A549 treated with GW870086 at 1 μM for 4 hours (cell line): Measurements from ENCODE around the gene STAT1. TPM values are rescaled to one million over a fixed set of nuclear protein-coding genes. Genes with fewer than 3 reads are reported as not detected.

Experiments used
- total RNA-seq: library from RNA; stranded (reverse); fragments of 200-300 nt; extraction: Qiagen RNA extraction; gene quantifications from 5 replicates; pipeline ENCODE4 v1.2.3, GENCODE V29; 2022; ENCODE audit warnings: low read depth

Gene STAT1
- 52.4 to 68.2 TPM (median 63.4 TPM) in 5 replicates for total RNA-seq

DNA sequence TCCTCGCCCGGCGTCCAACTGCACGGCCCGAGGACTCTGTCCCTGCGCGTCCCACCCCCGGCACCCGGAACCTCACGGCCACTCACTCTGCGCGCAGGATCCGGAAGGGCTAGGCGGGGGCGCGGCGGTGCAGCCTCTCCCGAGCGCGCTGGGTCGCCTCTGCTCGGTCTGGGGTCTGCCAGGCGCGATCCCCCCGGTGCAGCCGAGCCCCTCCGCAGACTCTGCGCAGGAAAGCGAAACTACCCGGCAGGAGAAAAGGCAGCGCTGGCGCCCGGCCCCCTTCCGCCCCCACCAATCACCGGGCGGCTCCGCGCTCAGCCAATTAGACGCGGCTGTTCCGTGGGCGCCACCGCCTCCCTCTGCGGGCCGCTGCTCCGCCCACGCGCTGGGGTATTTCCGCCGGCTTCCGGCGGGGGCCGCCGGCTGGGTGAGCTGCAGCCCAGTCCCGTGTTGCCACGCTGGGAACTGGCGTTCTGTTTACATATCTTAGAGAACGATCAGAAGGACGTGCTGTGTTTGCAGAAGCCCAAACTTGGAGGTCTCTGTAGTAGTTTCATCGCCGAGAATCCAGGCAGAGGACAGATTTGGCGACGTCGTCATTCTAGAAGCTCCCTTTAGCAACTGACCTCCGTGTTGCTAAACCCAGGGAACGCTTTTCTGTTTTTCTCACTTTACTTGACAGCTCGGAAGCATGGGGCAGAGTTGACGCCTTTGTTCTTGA lies at the start of gene STAT1:
Gene STAT1, minus strand, starts transcription at position 240 of the 721 bp plus-strand sequence. CDS start 4,168 bp downstream, outside the sequence.

Other genes with a start within 250 kb of the STAT1 start
- 103 to 157 TPM (median 133 TPM) in 5 replicates for gene GLS, start 133.3 kb downstream of the STAT1 start, total RNA-seq
- 3.9 to 7.0 TPM (median 5.5 TPM) in 5 replicates for gene STAT4, start 136.8 kb upstream of the STAT1 start, total RNA-seq
- gene MYO1B, start 231.2 kb upstream of the STAT1 start, total RNA-seq, result 46.9 to 66.5 TPM (median 52.4 TPM) in 5 replicates